Esophagus muscularis mucosa (tissue), 3 donors: Measurements from ENCODE around the gene DDX49.

Experiments
- POLR2A ChIP-seq: fragments of 450-650 bp; IDR thresholded peaks from one replicate; pipeline ENCODE4 v1.6.1; 2017; ENCODE audit warnings: antibody characterized with exemption, moderate library complexity, mild to moderate bottlenecking, low read depth
- POLR2AphosphoS5 ChIP-seq, 2 donors: sonication (generic); formaldehyde crosslinking; IDR thresholded peaks; one replicate each; pipeline ENCODE4 v1.6.1; 2017; ENCODE audit warnings: antibody characterized with exemption in 2 of 2
- TF ChIP-seq, protein P1 (sequence below), 3 experiments: fragments of 200-600 bp in 2 of 3; fragments of 450-650 bp in 1 of 3; sonication (generic) in 2 of 3; IDR thresholded peaks; one replicate each; pipeline ENCODE4 v1.5.1; 2017 to 2019; ENCODE audit warnings: antibody characterized with exemption in 3 of 3, mild to moderate bottlenecking in 2 of 3, moderate library complexity in 1 of 3

DNA sequence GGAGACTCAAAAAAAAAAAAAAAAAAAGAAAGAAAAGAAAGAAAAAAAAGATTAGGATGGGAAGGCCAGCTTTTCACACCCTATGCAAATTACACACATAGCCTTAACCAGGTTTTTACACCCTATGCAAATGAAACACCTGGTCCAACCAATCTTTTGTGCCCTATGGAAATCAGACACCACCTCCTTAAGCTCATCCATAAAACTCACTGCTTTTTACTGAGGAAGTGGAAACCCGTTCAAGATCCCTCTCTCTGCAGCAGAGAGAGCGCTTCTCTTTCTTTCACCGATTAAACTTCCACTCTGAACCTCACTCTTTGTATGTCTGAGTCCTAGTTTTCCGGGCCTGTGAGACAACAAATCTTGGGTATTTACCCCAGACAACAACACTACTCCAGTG, 46.8 kb downstream of the DDX49 start:
- TF ChIP-seq, protein P1, sequence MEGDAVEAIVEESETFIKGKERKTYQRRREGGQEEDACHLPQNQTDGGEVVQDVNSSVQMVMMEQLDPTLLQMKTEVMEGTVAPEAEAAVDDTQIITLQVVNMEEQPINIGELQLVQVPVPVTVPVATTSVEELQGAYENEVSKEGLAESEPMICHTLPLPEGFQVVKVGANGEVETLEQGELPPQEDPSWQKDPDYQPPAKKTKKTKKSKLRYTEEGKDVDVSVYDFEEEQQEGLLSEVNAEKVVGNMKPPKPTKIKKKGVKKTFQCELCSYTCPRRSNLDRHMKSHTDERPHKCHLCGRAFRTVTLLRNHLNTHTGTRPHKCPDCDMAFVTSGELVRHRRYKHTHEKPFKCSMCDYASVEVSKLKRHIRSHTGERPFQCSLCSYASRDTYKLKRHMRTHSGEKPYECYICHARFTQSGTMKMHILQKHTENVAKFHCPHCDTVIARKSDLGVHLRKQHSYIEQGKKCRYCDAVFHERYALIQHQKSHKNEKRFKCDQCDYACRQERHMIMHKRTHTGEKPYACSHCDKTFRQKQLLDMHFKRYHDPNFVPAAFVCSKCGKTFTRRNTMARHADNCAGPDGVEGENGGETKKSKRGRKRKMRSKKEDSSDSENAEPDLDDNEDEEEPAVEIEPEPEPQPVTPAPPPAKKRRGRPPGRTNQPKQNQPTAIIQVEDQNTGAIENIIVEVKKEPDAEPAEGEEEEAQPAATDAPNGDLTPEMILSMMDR (IDR thresholded peaks at IDR 0.05): no peak
- TF ChIP-seq POLR2A (no peak), POLR2AphosphoS5 (IDR thresholded peaks at IDR 0.05) (no peak)
